GM18867 (cell line): ENCODE data around the gene TXLNB.

Experiments used
- ATAC-seq: cut with Tn5 transposase; IDR thresholded peaks from one replicate; pipeline ENCODE4 v1.9.1; 2021; ENCODE audit warnings: mild to moderate bottlenecking, moderate library complexity; ENCODE audit not compliant: unreplicated experiment

TXLNB gene

GRCh38 chr6:139275279-139276055 is 16.3 kb downstream of the TXLNB start:
- no peak for ATAC-seq

- peak; percentile 89 for ATAC-seq
Measured at GRCh38 chr6:139271056-139271455, 20.7 kb downstream of the TXLNB start.

- no peak for ATAC-seq
Measured at GRCh38 chr6:139270249-139270648, 21.5 kb downstream of the TXLNB start.

GRCh38 chr6:139265512-139266190 is 26.1 kb downstream of the TXLNB start:
- ATAC-seq: no peak

GRCh38 chr6:139262519-139263300 is 29.1 kb downstream of the TXLNB start:
- ATAC-seq: peak; percentile 91

DNA sequence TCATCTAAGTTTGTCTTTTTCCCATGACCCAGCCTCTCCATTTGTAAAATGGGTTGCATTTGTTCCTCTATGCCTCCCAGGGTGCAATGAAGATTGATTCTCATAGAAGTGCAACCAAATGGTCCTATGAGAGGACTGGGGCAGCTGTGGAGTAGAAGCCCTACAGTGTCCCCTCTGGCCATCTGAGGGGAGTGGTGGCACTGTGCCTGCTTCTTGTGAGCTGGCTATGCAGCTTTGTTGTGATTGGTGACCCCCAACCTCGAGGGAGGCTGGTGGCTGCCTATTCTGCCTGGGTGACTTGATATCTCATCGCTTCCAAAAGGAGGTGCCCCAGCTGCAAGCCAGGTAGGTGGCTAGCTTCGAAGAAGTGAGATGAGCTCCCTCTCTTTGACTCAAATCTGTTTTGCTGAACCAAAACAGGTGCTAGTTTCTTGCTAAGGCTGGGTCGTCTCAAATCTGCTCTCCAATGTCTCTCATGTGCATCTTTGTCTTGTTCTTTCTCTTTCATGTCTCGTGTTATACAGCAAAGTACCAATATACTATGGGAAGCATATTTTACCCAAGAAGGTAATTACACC is 33.9 kb downstream of the TXLNB start:
- ATAC-seq: peak; percentile 52

DNA sequence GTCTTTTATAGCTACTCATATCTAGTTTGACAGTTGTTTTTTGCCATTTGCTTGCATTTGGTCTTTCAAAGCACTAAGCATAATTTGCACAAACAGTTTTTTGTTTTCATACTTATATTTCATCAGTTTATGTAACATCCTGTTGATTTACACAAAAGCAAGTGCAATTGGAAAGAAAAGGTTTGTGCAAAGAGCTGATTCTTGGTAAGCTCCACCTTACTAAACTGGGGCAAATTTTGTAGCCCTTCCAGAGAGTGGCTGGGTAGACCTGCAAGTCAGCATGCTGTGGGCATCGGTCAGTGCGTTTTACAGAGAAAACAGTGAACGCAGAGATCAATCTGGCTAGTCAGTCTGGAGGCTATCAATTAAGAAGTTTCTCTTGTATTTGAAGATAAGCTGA is 34.5 kb downstream of the TXLNB start:
- ATAC-seq: no peak

DNA sequence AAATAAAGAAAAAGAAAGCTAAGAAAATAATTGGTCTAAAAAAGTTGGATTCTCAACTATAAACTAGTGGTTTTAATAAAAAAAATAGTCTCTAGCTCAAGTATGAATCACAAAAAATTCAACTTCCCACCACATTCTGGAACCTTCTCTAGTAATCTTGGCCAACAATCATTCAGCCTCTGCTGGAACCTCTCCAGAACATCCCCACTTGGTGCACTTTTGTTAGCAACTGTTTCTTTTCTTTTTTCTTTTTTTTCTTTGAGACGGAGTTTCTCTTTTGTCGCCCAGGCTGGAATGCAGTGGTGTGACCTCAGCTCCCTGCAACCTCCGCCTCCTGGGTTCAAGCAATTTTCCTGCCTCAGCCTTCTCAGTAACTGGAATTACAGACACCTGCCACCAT is 35.7 kb downstream of the TXLNB start:
- ATAC-seq: no peak

GRCh38 chr6:139254196-139254595 is 37.6 kb downstream of the TXLNB start:
- no peak for ATAC-seq

GRCh38 chr6:139253656-139254055 is 38.1 kb downstream of the TXLNB start:
- ATAC-seq: no peak

GRCh38 chr6:139251691-139252390 is 40.0 kb downstream of the TXLNB start:
- no peak for ATAC-seq

GRCh38 chr6:139251045-139251690 is 40.6 kb downstream of the TXLNB start:
- peak; percentile 49 for ATAC-seq

DNA sequence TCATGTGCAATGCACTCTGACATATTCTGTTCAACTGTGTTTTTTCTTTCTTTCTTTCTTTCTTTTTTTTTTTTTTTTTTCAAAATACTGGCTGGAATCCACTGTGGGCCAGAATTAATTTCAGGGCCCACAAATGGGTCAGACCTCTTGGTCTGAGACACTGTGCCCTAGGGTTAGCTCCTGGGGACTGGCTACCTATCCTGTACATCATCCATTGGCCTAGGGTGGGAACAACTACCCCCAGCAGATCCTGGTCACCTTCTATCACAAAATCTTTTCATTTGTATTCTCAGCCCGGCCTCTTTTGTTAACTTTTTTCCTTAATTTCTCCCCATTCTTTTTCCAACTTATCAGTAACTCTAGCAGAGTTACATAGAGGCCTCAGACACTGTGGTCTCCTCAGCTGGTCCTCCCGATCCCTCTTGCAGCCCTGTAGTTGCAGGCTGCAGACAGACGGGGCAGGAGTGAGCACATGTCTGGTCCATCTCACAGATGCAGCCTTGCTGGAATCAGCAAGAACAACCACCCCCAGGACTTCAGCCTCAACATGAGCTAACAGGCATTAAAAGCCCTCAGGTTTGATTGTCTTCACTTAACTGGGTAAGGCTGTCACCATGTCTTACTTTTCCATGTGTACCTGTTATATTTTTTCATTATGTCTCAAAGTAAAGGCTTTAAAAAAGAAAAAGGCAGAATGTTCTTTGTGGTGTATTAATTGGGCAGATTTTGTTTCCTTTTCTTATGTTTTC is 41.3 kb downstream of the TXLNB start:
- ATAC-seq: peak; percentile 95

GRCh38 chr6:139249395-139249794 is 42.4 kb downstream of the TXLNB start:
- no peak for ATAC-seq

GRCh38 chr6:139248911-139249310 is 42.9 kb downstream of the TXLNB start:
- no peak for ATAC-seq

- ATAC-seq: no peak
Measured at GRCh38 chr6:139247618-139248017, 44.2 kb downstream of the TXLNB start.

DNA sequence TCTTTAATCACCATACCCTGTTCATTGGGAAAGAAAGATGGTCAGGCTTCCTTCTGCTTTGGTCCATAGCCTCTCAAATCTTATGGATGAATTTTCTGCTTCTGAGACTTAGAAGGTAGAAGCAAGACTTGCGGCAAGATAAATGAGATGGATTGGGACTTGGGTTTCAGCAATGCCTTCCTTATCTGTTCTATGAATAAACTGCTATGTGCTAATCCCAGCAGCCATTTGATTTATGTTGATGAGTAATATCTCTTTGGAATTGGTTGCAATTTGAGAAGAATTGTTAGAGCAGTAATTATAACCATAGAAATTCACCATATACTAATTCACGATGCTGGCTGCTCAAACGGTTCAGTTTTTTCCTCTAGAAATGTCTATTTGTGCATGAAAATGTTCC is 48.3 kb downstream of the TXLNB start:
- ATAC-seq: no peak

DNA sequence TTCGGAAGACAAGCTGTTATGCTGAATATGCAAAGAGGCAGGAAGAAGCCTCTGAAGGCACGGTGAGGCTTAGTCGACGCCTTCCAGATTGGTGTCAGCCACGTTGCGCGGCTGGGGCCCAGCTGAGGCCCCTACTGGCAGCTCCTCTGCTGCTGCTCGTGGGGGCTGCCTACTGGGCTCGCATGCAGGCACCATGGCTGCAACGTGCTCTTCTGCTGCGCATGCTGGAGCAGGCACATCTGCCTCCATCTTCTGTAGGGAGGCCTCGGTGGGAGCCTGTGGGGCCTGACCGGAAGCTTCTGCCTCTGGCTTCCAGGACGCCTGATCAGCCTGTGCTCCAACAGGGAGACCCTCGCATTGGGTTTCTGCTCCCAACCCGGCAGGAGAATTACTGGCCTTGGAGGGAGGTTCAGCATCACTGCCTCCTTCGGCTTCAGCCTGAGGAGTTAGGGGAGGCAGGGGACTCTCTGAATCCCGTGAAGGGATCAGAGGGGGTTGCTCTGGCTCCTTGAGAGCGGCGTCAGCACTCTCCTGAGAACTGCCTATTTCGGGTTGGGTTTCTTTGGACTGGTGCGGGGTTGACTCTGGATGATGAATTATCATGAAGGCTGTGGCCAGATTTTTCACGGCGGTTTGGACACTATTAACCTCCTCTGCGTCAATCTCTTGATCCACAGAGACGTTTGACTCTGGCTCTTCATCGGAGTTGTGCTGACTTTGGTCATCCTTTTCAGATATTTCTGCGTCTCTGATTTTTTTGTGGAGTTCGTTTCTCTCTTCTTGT is 49.1 kb downstream of the TXLNB start:
- no peak for ATAC-seq
